HG02840 (cell line): ENCODE data around the gene TRMT10C.
"Not testable (repeated sequence)": the region's sequence is repeated elsewhere in the genome, so short reads cannot be mapped to it uniquely, and the experiment has no call there.

Experiments
- ATAC-seq: cut with Tn5 transposase; IDR thresholded peaks from one replicate; pipeline ENCODE4 v1.9.1; 2021; ENCODE audit warnings: mild to moderate bottlenecking, moderate library complexity, moderate number of reproducible peaks; ENCODE audit not compliant: unreplicated experiment, low FRiP score

The TRMT10C gene

DNA sequence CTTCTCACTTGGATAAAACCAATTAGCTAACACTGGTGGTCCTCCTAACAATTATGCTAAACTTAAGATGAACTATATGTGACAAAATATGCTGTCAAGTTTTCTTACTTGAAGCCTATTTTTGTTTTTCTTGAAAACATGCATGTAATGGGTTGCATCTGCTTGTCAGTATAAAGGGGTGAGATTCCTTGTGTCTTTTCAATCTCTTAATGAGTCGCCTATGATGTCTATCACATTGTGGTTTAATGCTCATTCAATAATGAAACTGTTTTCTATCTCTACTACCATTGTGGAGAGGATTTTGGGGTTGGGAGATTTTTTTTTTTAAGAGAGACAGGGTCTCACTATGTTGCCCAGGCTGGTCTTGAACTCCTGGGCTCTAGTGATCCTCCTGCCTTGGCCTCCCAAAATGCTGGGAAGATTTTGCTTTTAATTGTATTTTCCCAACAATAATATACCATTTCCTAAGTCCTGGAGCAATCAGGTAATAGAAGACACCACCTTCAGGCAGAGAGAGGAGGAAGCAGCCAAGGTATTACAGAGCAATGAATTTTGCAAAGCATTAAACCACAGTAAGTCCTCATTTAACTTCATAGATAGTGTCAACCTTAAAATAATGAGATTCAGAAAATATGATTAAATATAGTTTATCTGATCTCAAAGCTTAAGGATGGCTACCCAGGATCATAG, 17.4 kb upstream of the TRMT10C start:
- ATAC-seq: no peak

DNA sequence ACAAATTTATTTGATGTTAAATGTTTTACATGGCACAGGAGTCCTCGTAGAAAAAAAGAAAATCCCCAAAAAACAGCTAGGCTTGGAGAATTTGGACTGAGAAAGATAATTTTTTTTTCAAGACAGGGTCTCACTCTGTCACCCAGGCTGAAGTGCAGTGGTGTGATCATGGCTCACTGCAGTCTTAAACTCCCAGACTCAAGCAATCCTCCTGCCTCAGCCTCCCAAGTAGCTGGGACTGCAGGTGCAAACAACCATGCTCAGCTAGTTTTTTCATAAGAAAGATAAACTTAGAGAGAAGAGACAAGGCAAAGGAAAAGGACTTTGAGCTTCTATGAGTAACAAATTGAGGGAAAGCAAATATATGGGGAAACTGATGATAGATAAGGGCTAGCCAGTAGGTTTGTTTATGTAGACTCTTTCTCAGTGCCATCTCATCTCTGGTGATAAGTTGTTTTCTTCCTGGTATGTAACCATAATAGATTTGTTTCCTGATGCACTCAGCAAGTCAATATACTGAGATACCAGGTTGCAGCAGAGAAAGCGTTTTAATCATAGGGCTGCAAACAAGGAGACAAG, 13.1 kb upstream of the TRMT10C start:
- no peak for ATAC-seq

- no peak for ATAC-seq
Observed at GRCh38 chr3:101549473-101549872, 12.2 kb upstream of the TRMT10C start.

GRCh38 chr3:101551359-101552081, 10.1 kb upstream of the TRMT10C start:
- not testable (repeated sequence) for ATAC-seq

DNA sequence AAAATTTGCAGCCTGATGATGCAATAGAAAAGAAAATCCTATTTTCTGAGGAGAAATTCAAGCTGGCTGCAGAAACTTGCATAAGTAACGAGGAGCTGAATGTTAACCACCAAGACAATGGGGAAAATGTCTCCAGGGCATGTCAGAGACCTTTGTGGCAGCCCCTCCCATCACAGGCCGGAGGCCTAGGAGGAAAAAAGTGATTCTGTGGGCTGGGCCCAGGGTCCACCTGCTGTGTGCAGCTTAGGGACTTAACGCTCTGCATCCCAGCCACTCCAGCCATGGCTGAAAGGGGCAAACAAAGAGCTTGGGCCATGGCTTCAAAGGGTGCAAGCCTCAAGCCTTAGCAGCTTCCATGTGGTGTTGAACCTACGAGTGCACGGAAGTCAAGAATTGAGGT, 8.3 kb upstream of the TRMT10C start:
- ATAC-seq: not testable (repeated sequence)

- ATAC-seq: no peak
Observed at GRCh38 chr3:101556064-101556463, 5.6 kb upstream of the TRMT10C start.

DNA sequence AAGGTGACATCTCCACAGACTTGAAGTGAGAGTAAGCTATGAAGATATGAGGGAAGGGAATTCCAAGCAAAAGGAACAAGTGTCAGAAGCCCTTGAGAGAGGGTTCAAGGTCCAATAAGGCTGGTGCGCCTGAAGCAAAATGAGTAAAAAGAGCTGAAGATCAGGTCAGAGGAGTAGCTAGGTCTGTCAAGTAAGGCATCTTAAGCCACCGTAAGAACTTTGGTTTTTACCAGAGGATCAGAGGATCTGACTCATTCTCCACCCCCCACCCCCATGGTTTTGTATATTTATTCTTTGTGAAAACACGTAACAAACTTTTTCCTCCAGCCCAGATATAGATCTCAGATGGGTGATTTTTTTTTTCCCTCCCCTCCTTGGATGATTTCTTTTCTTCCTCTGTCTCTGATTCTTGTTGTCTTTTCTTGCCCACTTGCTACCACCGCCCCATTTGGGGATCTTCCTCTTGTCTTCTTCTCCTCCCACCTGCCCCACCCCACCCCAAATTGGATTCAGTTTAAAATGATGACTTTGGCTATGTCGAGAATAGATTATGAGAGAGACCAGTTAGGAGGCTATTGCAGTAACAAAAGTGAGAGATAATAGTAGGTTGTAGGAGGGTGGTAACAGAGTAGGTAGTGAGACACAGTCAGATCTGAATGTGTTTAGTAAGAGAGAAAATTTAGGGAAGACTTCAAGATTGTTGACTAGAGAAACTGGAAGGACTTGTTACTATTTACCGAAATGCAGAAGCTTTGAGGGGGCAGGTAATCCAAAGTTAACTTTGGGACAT, 6.1 kb downstream of the TRMT10C start:
- ATAC-seq: no peak

- no peak for ATAC-seq
Observed at GRCh38 chr3:101571028-101571895, 9.6 kb downstream of the TRMT10C start.

DNA sequence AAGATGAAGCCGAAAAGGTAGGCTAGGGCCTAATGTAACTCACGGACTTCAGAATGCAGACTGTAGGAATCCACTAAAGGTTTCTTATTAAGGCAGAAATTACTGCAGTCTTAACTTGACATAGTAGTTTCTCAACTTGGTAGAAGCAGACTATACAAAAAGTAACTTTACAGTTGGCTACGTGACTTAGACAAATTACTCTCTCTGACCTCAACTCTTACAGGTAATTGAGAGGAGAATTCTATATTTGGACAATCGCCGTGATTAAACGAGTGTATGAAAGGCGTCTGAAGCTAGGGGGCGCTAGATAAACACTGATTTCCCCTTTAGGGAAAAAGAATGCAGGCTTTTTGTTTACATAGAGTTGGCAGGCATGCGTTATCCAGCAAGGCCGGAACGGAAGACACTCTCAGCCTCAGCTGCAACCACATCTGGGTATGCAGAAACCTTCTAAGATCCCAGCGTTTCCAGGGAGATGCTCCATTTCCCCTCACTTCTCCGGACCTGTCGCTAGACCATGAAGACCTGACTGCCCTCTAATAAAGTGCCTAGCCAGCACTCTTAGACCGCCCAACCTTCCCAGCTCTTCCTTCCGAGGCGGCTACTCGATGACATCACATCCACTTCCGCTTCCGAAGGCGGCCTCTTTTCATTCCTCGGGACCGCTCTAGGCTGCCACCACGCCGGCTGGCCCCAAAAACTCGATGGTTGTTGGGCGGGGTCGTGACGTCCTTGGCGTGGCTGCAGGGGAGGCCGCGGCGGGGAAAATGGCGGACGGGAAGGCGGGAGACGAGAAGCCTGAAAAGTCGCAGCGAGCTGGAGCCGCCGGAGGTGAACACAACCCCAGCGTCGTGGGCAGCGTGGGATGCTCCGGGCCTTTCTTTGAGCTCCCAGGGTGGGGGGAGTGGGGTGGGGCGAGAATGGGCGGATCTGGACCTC, 12.1 kb downstream of the TRMT10C start, which contains the start of gene PCNP:
Gene PCNP (plus strand): TSS at position 732 of the 939 bp plus-strand sequence. CDS start 36 bp downstream, at position 768.
- ATAC-seq: peak; percentile 89

GRCh38 chr3:101574388-101575112, 12.9 kb downstream of the TRMT10C start:
- peak; percentile 50 for ATAC-seq

DNA sequence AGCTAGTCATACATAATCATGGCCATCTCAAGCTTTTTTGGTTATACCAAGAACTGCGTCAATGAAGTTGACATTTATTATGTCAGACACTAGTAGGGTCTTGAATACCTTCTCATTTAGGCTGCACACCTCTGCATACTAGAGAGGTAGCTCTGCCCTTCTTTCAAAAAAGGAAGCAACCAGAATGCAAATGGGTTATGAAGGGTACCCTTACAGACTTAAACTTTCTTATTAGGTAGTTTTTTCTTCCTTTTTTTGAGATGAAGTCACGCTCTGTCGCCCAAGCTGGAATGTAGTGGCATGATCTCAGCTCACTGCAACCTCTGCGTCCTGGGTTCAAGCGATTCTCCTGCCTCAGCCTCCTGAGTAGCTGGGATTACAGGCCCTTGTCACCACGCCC, 15.6 kb downstream of the TRMT10C start:
- ATAC-seq: no peak

GRCh38 chr3:101588616-101589015, 26.9 kb downstream of the TRMT10C start:
- ATAC-seq: no peak

GRCh38 chr3:101591071-101591470, 29.4 kb downstream of the TRMT10C start:
- no peak for ATAC-seq

DNA sequence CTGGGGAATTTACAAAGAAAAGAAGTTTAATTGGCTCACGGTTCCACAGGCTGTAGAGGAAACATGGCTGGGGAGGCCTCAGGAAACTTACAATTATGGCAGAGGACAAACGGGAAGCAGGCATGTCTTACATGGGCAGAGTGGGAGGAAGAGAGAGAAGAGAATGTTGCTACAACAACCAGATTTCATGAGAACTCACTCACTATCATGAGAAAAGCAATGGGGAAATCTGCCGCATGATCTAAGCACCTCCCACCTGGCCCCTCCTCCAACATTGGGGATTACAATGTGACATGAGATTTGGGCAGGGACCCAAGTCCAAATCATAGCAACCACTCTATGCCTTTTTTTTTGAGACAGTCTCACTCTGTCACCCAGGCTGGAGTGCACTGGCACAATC, 41.1 kb downstream of the TRMT10C start:
- ATAC-seq: no peak

GRCh38 chr3:101603184-101603583, 41.5 kb downstream of the TRMT10C start:
- no peak for ATAC-seq

- ATAC-seq: not testable (repeated sequence)
Observed at GRCh38 chr3:101605398-101605797, 43.7 kb downstream of the TRMT10C start.

- ATAC-seq: peak; percentile 67
Observed at GRCh38 chr3:101611023-101611422, 49.4 kb downstream of the TRMT10C start.

DNA sequence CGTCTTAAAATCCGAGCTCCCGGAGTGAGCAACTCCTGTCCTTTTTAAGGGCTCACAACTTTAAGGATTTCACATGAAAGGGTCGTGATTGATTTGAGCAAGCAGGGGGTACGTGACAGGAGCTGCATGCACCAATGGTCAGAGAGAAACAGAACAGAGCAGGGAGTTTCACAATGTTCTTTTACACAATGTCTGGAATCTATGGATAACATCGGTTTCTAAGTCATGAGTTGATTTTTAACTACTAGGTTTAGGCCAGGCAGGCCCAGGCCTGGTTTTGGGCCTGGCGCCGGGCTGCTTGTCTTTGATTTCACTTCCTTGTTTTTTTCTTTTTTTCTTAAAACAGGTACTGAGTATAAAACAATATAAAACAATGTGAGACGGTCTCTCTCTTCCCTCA, 51.3 kb downstream of the TRMT10C start:
- not testable (repeated sequence) for ATAC-seq
